RWPE1 (cell line): ENCODE measurements around the gene FIG4.
"Not testable (repeated sequence)": the region's sequence is repeated elsewhere in the genome, so short reads cannot be mapped to it uniquely, and the experiment has no call there.

Experiments
- CTCF ChIA-PET: fragments of 350-600 bp; sonication (Branson Sonifier 250); formaldehyde crosslinking; extraction: SDS; loops from one replicate; lab custom pipeline; 2021; lab: Yijun Ruan, JAX
- POLR2A ChIA-PET: fragments of 400-600 bp; formaldehyde crosslinking; extraction: SDS; loops from one replicate; lab custom pipeline; 2020; ENCODE audit warnings: antibody characterized with exemption; ENCODE audit not compliant: low non-redundant PET; lab: Yijun Ruan, JAX
- DNase-seq: peaks from one replicate; pipeline ENCODE4 v3.0.0; 2012; ENCODE audit warnings: low spot score
- H3K27ac ChIP-seq: fragments of 450-650 bp; 2 replicates; pipeline ENCODE4 v1.5.1; 2017
- CTCF ChIP-seq: fragments of 450-650 bp; conservative IDR thresholded peaks from 2 replicates; pipeline ENCODE4 v1.5.1; 2017; ENCODE audit warnings: low read depth, mild to moderate bottlenecking

FIG4 gene

DNA sequence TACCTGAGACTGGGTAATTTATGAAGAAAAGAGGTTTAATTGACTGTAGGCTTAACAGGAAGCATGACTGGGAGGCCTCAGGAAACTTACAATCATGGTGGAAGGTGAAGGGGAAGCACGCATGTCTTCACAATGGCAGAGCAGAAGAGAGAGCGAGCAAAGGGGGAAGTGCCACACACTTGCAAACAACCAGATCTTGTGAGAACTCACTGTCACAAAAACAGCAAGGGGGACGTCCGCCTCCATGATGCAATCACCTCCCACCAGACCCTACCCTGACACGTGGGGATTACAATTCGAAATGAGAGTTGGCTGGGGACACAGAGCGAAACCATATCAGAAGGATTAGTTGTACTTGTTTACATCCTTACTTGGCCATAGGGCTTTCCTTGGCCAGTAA lies 49.7 kb downstream of the FIG4 start:
- no peak for TF ChIP-seq CTCF
- POLR2A ChIA-PET: no interaction called here
- CTCF ChIA-PET: no interaction called here
- DNase-seq: no peak
- H3K27ac ChIP-seq: no peak overlapping the region

GRCh38 chr6:109743739-109744138 lies 52.6 kb downstream of the FIG4 start:
- DNase-seq: peak; percentile 23
- no peak overlapping the region for H3K27ac ChIP-seq
- ChIA-PET CTCF (no interaction called here), POLR2A (no interaction called here)
- no peak for TF ChIP-seq CTCF

DNA sequence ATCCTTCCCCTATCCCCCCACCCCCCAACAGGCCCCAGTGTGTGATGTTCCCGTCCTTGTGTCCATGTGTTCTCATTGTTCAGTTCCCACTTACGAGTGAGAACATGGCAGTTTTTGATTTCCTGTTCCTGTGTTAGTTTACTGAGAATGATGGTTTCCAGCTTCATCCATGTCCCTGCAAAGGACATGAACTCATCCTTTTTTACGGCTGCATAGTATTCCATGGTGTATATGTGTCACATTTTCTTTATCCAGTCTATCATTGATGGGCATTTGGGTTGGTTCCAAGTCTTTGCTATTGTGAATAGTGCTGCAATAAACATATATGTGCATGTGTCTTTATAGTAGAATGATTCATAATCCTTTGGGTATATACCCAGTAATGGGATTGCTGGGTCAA lies 53.7 kb downstream of the FIG4 start:
- POLR2A ChIA-PET, CTCF ChIA-PET, DNase-seq: not testable (repeated sequence)

DNA sequence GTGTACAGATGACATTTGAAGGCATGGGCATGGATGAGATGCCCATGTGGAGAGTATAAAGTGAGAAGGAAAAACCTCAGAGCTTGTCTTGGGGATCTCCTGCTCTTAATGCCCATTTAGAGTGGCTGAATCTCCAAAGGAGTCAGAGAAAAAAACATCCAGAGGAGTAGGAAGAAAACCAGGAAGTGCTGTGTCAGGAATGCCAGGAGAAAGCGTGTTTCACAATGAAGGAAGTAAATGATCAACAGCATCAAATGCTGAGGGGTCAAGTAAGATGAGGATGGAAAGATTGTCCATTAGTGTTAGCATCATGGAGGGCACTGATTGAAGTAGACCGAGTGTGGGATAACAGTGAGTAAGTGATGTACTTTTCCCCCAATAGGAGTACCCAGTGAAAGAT lies 56.1 kb downstream of the FIG4 start:
- POLR2A ChIA-PET: no interaction called here
- H3K27ac ChIP-seq: no peak overlapping the region
- CTCF ChIA-PET: no interaction called here
- DNase-seq: no peak
- TF ChIP-seq CTCF: no peak

More for the DNA sequence above, 53.7 kb downstream of the FIG4 start:
- not testable (repeated sequence) for H3K27ac ChIP-seq

DNA sequence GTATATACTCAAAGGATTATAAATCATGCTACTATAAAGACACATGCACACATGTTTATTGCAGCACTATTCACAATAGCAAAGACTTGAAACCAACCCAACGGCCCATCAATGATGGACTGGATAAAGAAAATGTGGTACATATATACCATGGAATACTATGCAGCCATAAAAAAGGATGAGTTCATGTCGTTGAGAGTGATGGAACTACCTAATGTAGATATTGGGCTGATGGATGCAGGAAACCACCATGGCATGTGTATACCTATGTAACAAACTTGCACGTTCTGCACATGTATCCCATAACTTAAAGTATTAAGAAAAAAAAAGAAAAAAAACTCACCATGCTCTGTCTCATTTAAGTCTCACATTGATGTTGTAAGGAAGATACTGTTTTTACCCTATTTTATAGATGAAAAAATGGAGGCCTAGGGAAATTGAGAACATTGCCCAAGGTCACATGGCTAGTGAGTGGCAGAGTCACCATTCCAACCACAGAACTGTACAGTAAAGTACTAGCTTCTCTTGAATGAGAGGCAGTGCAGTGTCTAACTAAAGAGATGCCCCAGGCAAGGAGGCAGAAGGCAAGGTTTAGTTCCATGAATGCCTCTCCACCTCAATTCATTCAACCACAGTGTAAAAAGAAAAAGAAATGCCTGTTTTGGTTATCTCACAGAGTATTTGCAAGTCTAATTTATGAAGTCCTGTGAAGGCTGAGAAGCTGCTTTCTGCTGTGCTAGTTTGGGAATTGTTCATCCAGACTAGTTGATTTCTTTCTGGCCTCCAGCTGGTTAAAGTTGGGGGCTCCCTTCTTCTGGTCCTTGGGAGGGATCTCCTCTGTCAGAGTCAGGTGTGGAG lies 68.2 kb downstream of the FIG4 start:
- CTCF ChIA-PET: no interaction called here
- DNase-seq: no peak
- POLR2A ChIA-PET: no interaction called here
- no peak overlapping the region for H3K27ac ChIP-seq
- no peak for TF ChIP-seq CTCF

DNA sequence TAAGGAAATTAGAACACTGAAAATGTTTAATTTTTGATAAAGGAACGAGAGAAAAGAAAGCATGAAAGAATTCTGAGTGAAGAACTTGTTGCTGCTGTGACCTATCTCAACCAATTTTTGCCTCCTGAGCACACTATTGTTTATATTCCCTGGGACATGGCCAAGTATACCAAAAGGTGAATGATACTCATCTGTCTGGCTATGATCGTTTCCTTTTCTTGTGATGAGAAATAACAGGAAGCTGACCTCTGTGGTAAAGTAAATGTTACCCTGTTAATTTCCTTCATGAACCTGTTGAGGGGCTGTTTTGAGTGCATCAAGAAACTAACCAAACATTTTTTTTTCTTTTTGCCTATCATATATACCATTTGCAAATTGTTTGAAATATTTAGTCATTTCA lies 69.1 kb downstream of the FIG4 start:
- CTCF ChIA-PET: interaction anchor here (0.7 kb wide), 1 partner anchor 273 kb away, joined by 3 read pairs; no protein-coding TSS in a partner anchor
- no peak overlapping the region for H3K27ac ChIP-seq

More for the DNA sequence above, 69.1 kb downstream of the FIG4 start:
- POLR2A ChIA-PET: no interaction called here
- TF ChIP-seq CTCF: no peak
- no peak for DNase-seq
